Measurements from ENCODE around the gene GLI1. TPM values are rescaled to one million over a fixed set of nuclear protein-coding genes. Genes with fewer than 3 reads are reported as not detected.

GLI1 gene
- total RNA-seq, 2 donors from 2014 or later: 1.2 TPM; not detected in 1

DNA sequence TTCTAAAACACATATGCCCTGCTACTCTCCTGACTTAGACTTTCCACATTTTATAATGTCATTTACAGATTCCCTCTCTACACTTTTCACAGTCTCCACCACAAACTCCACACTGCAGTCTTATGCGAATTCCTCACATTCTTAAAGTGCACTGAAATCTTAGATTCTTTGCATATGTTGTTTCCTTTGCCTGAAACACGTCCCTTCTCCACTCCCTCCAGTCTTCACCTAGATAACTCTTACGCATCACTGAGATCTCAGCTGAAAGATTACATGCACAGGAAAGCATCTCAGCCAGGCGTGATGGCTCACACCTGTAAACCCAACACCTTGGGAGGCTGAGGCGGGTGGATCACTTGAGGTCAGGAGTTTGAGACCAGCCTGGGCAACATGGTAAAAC, 23.9 kb downstream of the GLI1 start:
- no peaks in the 10 kb centered on the region for H3K36me3 ChIP-seq
- H3K27ac ChIP-seq: no peak overlapping the region
- no peak overlapping the region for H3K4me3 ChIP-seq
- no peaks in the 10 kb centered on the region for H3K27me3 ChIP-seq
- peaks cover 0 to 6% of the 10 kb centered on the region in 2 donors for H3K4me1 ChIP-seq
- no peaks in the 10 kb centered on the region for H3K9me3 ChIP-seq
- DNase-seq (ENCODE audit: low spot score): no peak
- no peak for TF ChIP-seq CTCF (IDR thresholded peaks at IDR 0.05)

- H3K27me3 ChIP-seq: no peaks in the 10 kb centered on the region
- no peak for TF ChIP-seq CTCF (IDR thresholded peaks at IDR 0.05)
- peaks cover 18% of the 10 kb centered on the region for H3K36me3 ChIP-seq
- no peak overlapping the region for H3K27ac ChIP-seq
- H3K9me3 ChIP-seq: no peaks in the 10 kb centered on the region
- H3K4me3 ChIP-seq: no peak overlapping the region
- peaks cover 0 to 15% of the 10 kb centered on the region in 2 donors for H3K4me1 ChIP-seq
- no peak for DNase-seq (ENCODE audit: low spot score)
Measured at GRCh38 chr12:57485695-57486094, 26.1 kb downstream of the GLI1 start.

DNA sequence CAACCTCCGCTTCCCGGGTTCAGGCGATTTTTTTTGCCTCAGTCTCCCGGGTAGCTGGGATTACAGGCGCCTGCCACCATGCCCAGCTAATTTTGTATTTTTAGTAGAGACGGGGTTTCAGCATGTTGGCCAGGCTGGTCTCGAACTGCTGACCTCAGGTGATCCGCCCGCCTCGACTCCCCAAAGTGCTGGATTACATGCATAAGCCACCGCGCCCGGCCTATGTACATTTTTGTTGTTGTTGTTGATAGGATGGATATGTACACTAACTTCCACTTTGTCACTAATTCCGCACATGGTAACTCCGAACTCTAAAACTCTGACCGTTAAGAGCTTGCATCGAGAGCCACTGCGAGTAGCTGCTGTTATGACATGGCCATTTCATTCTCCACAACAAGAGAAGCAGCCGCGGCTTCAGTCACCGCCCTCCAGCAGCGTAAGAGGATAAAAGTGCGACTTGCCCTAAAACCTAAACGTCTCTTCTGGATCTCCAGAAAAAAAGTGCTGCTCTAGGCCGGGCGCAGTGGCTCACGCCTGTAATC, 27.5 kb downstream of the GLI1 start:
- Histone ChIP-seq H3K36me3 (peaks cover 30% of the 10 kb centered on the region), H3K4me1 (peaks cover 0 to 15% of the 10 kb centered on the region in 2 donors), H3K27me3 (no peaks in the 10 kb centered on the region), H3K9me3 (no peaks in the 10 kb centered on the region), H3K27ac (peak overlapping the region in 1 of 2 donors; percentile 78), H3K4me3 (peak overlapping the region; percentile 71 to 80)
- no peak for TF ChIP-seq CTCF (IDR thresholded peaks at IDR 0.05)
- no peak for DNase-seq (ENCODE audit: low spot score)

GRCh38 chr12:57487597-57488401, 28.2 kb downstream of the GLI1 start, which contains the start of gene MARS1:
Gene MARS1, plus strand, starts transcription at chr12:57488068. Its CDS starts 23 bp downstream, at chr12:57488091.
- Histone ChIP-seq H3K27ac (peak within 1 kb of the TSS; percentile 61 to 78), H3K36me3 (peaks cover 30% of the 10 kb centered on the region), H3K27me3 (no peaks in the 10 kb centered on the region), H3K4me1 (peaks cover 0 to 15% of the 10 kb centered on the region in 2 donors), H3K4me3 (peak within 1 kb of the TSS; percentile 71 to 80), H3K9me3 (no peaks in the 10 kb centered on the region)
- TF ChIP-seq CTCF (IDR thresholded peaks at IDR 0.05): no peak
- peak; percentile 95 for DNase-seq (ENCODE audit: low spot score)

DNA sequence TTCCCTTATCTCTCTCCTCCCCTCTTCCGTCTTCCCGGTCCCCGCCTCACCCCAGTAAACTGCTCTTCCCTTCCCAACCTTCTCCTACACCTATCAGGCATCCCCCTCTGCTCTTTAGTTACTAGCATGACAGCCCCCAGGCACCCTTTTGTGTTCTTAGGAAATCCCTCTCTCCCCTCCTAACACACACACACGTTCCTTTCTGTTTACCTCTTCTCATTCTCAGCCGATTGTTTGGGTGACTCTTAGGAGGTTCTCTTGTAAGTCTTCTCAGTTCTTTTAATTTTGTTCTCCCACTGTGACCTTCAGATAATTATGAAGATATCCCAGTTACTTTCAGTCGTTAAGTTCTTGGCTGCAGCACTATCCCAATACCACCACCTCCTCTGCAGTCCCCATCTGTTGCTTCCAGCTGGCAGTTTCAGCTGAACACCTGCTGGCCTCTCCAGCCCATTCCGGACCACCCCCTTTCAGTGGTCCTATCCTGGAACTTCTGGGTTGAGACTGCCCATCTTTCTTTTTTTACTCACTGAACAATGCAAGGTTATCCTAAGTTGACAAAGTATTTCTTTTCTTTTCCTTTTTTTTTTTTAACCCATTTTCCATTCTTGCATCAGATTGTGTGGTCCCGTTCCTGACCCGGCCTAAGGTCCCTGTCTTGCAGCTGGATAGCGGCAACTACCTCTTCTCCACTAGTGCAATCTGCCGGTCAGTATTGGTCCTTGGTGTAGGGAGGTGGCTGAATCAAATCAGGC, 29.0 kb downstream of the GLI1 start:
- no peak for TF ChIP-seq CTCF (IDR thresholded peaks at IDR 0.05)
- peak overlapping the region; percentile 71 to 80 for H3K4me3 ChIP-seq
- peaks cover 0 to 15% of the 10 kb centered on the region in 2 donors for H3K4me1 ChIP-seq
- H3K27ac ChIP-seq: peak overlapping the region; percentile 61 to 78
- no peaks in the 10 kb centered on the region for H3K27me3 ChIP-seq
- DNase-seq (ENCODE audit: low spot score): no peak
- H3K36me3 ChIP-seq: peaks cover 30% of the 10 kb centered on the region
- no peaks in the 10 kb centered on the region for H3K9me3 ChIP-seq

Measured in right atrium auricular region (tissue), 2 donors.